HepG2 (cell line): Measurements from ENCODE around the gene RNF4. TPM values are rescaled to one million over a fixed set of nuclear protein-coding genes. Genes with fewer than 3 reads are reported as not detected.
A peak's percentile ranks its signal among the peaks of the same experiment; 100 is the strongest.

Experiments used
- AKAP8 ChIP-seq: sonication (generic); formaldehyde crosslinking; IDR thresholded peaks from 2 replicates; pipeline ENCODE4 v1.5.1; 2020; ENCODE audit warnings: mild to moderate bottlenecking, missing genetic modification reagents
- ATF7-NPFF ChIP-seq: sonication (generic); formaldehyde crosslinking; IDR thresholded peaks from 2 replicates; pipeline ENCODE4 v1.8.1; 2023; ENCODE audit warnings: mild to moderate bottlenecking, low read depth, missing genetic modification reagents, moderate library complexity
- DMTF1 ChIP-seq: sonication (generic); formaldehyde crosslinking; IDR thresholded peaks from 2 replicates; pipeline ENCODE4 v1.4.0; 2020; ENCODE audit warnings: mild to moderate bottlenecking, missing genetic modification reagents
- ERF ChIP-seq: IDR thresholded peaks from 2 replicates; pipeline ENCODE4 v1.6.1; 2018; ENCODE audit warnings: missing biosample characterization, missing genetic modification reagents
- FOXM1 ChIP-seq: sonication (generic); formaldehyde crosslinking; IDR thresholded peaks from 2 replicates; pipeline ENCODE4 v1.5.0; 2020; ENCODE audit warnings: missing genetic modification reagents
- JUN ChIP-seq: sonication (generic); formaldehyde crosslinking; IDR thresholded peaks from 2 replicates; pipeline ENCODE4 v1.4.0; 2020; ENCODE audit warnings: mild to moderate bottlenecking, missing genetic modification reagents
- NBN ChIP-seq: fragments of 450-650 bp; conservative IDR thresholded peaks from 2 replicates; pipeline ENCODE4 v1.6.1; 2017
- SOX13 ChIP-seq, 3 experiments: fragments of 450-650 bp in 1 of 3; sonication (generic) in 1 of 3; formaldehyde crosslinking in 1 of 3; IDR thresholded peaks in 2 of 3; conservative IDR thresholded peaks in 1 of 3; 2 replicates each; pipeline versions ENCODE4 v1.5.0 to v1.6.1; 2016 to 2020; ENCODE audit warnings: antibody characterized with exemption in 1 of 3, mild to moderate bottlenecking in 1 of 3, missing compliant biosample characterization in 1 of 3, missing genetic modification reagents in 1 of 3, moderate library complexity in 1 of 3
- STAT5B ChIP-seq: sonication (generic); formaldehyde crosslinking; IDR thresholded peaks from 2 replicates; pipeline ENCODE4 v1.4.0; 2020; ENCODE audit warnings: missing genetic modification reagents
- TEAD2 ChIP-seq: sonication (generic); formaldehyde crosslinking; IDR thresholded peaks from 2 replicates; pipeline ENCODE4 v1.9.0; 2021; ENCODE audit warnings: missing genetic modification reagents
- TEF ChIP-seq: sonication (generic); formaldehyde crosslinking; IDR thresholded peaks from 2 replicates; pipeline ENCODE4 v1.5.0; 2020; ENCODE audit warnings: missing genetic modification reagents
- THRA ChIP-seq: sonication (generic); formaldehyde crosslinking; IDR thresholded peaks from 2 replicates; pipeline ENCODE4 v1.4.0; 2020; ENCODE audit warnings: missing genetic modification reagents, borderline replicate concordance
- ZNF558 ChIP-seq: sonication (generic); formaldehyde crosslinking; IDR thresholded peaks from 2 replicates; pipeline ENCODE4 v1.9.0; 2022; ENCODE audit warnings: mild to moderate bottlenecking, missing genetic modification reagents, borderline replicate concordance
- ZNF564 ChIP-seq: sonication (generic); formaldehyde crosslinking; IDR thresholded peaks from 2 replicates; pipeline ENCODE4 v1.8.1; 2023; ENCODE audit warnings: mild to moderate bottlenecking, missing genetic modification reagents
- ZNF674 ChIP-seq: sonication (generic); formaldehyde crosslinking; IDR thresholded peaks from 2 replicates; pipeline ENCODE4 v1.5.0; 2020; ENCODE audit warnings: low read depth, mild to moderate bottlenecking, missing genetic modification reagents
- polyA plus RNA-seq, 8 experiments: library from polyadenylated mRNA; depleted of rRNA in 3 of 8; stranded (reverse) in 7 of 8; unstranded in 1 of 8; fragments of >200 nt; fragmentation: Illumina TruSeq in 4 of 8; extraction: Trizol in 4 of 8; gene quantifications; 2 replicates each; pipeline versions ENCODE4 v1.2.1 to v1.2.3, GENCODE V29; 2011 to 2016; ENCODE audit warnings: low read depth in 4 of 8, missing spikeins in 1 of 8, mixed read lengths in 1 of 8; ENCODE audit not compliant: insufficient read depth in 1 of 8
- total RNA-seq, 5 experiments: library from RNA; depleted of rRNA; stranded (reverse); fragments of >200 nt; fragmentation: Illumina TruSeq; extraction: Trizol; gene quantifications; 2 replicates each; pipeline ENCODE4 v1.2.3, GENCODE V29; 2016; ENCODE audit warnings: low read depth in 1 of 5
- TF ChIP-seq, protein P1 (sequence below): sonication (generic); formaldehyde crosslinking; IDR thresholded peaks from 2 replicates; pipeline ENCODE4 v1.4.0; 2020; ENCODE audit warnings: missing genetic modification reagents, borderline replicate concordance
- TF ChIP-seq, protein P2 (sequence below): sonication (generic); formaldehyde crosslinking; IDR thresholded peaks from 2 replicates; pipeline ENCODE4 v1.8.0; 2023; ENCODE audit warnings: mild to moderate bottlenecking, missing genetic modification reagents

RNF4 gene
- total and polyA plus RNA-seq, 2 of the 13 experiments (the other 11 are each of a cell fraction or from before 2014, with no cell fraction given): 38.1 to 45.1 TPM

DNA sequence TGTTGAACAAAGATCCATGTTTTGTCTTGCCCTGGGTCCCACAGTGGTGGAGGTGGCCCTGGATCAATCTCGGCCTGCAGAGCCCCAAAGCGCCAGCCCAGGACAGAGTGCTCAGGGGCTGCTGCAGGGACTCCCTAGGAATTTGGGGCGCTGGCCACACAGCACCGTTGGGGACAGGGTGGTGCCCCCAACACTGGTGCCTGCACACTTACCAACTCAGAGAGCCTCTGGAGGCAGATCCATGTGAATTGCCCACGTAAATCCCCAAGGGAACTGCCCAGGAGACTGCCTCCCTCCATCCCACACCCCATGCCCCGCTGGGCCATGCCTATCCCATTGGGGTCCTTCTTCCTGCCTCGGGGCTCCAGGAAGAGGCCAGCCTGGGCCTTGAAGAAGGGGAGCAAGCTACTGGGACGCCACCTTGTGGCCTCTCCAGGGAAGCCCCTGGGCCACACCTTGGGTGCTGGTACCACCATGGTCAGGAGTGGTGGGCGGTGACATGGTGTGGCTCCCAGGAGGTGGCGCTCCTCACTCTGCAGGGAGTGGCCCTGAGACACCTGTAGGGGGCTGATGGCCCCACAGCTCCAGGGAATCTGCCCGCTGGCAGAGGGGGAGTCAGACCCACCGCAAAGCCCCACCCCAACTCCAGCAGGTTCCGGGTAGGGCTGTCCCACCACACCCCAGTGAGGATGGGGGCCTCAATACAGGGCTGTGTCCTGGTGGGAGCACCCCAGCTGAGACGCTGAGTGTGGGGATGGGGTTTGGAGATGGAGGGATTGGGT, 27.3 kb upstream of the RNF4 start (continued):
- TF ChIP-seq, protein P1, sequence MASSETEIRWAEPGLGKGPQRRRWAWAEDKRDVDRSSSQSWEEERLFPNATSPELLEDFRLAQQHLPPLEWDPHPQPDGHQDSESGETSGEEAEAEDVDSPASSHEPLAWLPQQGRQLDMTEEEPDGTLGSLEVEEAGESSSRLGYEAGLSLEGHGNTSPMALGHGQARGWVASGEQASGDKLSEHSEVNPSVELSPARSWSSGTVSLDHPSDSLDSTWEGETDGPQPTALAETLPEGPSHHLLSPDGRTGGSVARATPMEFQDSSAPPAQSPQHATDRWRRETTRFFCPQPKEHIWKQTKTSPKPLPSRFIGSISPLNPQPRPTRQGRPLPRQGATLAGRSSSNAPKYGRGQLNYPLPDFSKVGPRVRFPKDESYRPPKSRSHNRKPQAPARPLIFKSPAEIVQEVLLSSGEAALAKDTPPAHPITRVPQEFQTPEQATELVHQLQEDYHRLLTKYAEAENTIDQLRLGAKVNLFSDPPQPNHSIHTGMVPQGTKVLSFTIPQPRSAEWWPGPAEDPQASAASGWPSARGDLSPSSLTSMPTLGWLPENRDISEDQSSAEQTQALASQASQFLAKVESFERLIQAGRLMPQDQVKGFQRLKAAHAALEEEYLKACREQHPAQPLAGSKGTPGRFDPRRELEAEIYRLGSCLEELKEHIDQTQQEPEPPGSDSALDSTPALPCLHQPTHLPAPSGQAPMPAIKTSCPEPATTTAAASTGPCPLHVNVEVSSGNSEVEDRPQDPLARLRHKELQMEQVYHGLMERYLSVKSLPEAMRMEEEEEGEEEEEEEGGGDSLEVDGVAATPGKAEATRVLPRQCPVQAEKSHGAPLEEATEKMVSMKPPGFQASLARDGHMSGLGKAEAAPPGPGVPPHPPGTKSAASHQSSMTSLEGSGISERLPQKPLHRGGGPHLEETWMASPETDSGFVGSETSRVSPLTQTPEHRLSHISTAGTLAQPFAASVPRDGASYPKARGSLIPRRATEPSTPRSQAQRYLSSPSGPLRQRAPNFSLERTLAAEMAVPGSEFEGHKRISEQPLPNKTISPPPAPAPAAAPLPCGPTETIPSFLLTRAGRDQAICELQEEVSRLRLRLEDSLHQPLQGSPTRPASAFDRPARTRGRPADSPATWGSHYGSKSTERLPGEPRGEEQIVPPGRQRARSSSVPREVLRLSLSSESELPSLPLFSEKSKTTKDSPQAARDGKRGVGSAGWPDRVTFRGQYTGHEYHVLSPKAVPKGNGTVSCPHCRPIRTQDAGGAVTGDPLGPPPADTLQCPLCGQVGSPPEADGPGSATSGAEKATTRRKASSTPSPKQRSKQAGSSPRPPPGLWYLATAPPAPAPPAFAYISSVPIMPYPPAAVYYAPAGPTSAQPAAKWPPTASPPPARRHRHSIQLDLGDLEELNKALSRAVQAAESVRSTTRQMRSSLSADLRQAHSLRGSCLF: no peak
- no peak for TF ChIP-seq SOX13 (IDR thresholded peaks at IDR 0.05)
- 0 out of 4 replicates have a peak, but pooled peaks of 1 of the 2 experiments have one; percentile 5 for TF ChIP-seq SOX13 (CRISPR knock-in tag; conservative IDR thresholded peaks at IDR 0.05 in 1 of 2, IDR thresholded peaks at IDR 0.05 in 1 of 2)
- TF ChIP-seq TEF (CRISPR knock-in tag): no peak
- no peak for TF ChIP-seq ZNF674 (CRISPR knock-in tag)
- no peak for TF ChIP-seq JUN (CRISPR knock-in tag)
- no peak for TF ChIP-seq AKAP8 (CRISPR knock-in tag)
- no peak for TF ChIP-seq NBN
- 0 out of 2 replicates have a peak, but pooled peaks have one; percentile 55 for TF ChIP-seq THRA
- TF ChIP-seq, protein P2, sequence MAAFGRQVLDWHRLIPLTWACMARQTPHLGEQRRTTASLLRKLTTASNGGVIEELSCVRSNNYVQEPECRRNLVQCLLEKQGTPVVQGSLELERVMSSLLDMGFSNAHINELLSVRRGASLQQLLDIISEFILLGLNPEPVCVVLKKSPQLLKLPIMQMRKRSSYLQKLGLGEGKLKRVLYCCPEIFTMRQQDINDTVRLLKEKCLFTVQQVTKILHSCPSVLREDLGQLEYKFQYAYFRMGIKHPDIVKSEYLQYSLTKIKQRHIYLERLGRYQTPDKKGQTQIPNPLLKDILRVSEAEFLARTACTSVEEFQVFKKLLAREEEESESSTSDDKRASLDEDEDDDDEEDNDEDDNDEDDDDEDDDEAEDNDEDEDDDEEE (CRISPR knock-in tag): no peak; the same call in 1 of the 2 replicates
- no peak for TF ChIP-seq ZNF558 (CRISPR knock-in tag)
- peak; percentile 82 for TF ChIP-seq ERF (CRISPR knock-in tag)
- TF ChIP-seq DMTF1 (CRISPR knock-in tag): no peak
- no peak for TF ChIP-seq STAT5B (CRISPR knock-in tag)
- TF ChIP-seq ATF7-NPFF (CRISPR knock-in tag): peak; percentile 46; the same call in 1 of the 2 replicates
- no peak for TF ChIP-seq ZNF564
- no peak for TF ChIP-seq TEAD2 (CRISPR knock-in tag)
- no peak for TF ChIP-seq FOXM1 (CRISPR knock-in tag)
